GM12891 (cell line): ENCODE data around the gene CAPN5.

Experiments
- POLR2A ChIP-seq: IDR thresholded peaks from 2 replicates; pipeline ENCODE4 v1.6.1; 2011; ENCODE audit warnings: low read depth, low read length, control low read depth
- POLR2AphosphoS5 ChIP-seq: IDR thresholded peaks from 2 replicates; pipeline ENCODE4 v1.6.1; 2011; ENCODE audit warnings: low read depth, low read length, control low read depth
- POU2F2 ChIP-seq: IDR thresholded peaks from 2 replicates; pipeline ENCODE4 v1.6.1; 2011; ENCODE audit warnings: low read depth, mild to moderate bottlenecking, control low read depth, low read length, moderate library complexity
- TAF1 ChIP-seq: IDR thresholded peaks from 2 replicates; pipeline ENCODE4 v1.6.1; 2011; ENCODE audit warnings: low read depth, low read length, control low read depth

GRCh38 chr11:77036398-77036797 lies 30.4 kb upstream of the CAPN5 start:
- TF ChIP-seq TAF1: no peak
- no peak for TF ChIP-seq POLR2A
- no peak for TF ChIP-seq POLR2AphosphoS5
- TF ChIP-seq POU2F2: no peak
